Trophoblast cell (in vitro differentiated cells and primary cell): ENCODE data around the gene EPS8.

Source experiments
- DNase-seq, 2 donors: peaks; one replicate each; pipeline ENCODE4 v3.0.0-alpha.2; 2016
- H2AFZ ChIP-seq: 2 replicates; pipeline ENCODE4 v1.6.1; 2013; ENCODE audit warnings: low read length, moderate library complexity, mild to moderate bottlenecking; ENCODE audit not compliant: insufficient read depth, poor library complexity
- H2AK5ac ChIP-seq: 2 replicates; pipeline ENCODE4 v1.6.1; 2013; ENCODE audit warnings: mild to moderate bottlenecking, low read length
- H2BK120ac ChIP-seq: 2 replicates; pipeline ENCODE4 v1.6.1; 2013; ENCODE audit warnings: low read length, mild to moderate bottlenecking, moderate library complexity; ENCODE audit not compliant: insufficient read depth, poor library complexity
- H2BK12ac ChIP-seq: 2 replicates; pipeline ENCODE4 v1.6.1; 2013; ENCODE audit warnings: mild to moderate bottlenecking, low read length, moderate library complexity
- H2BK5ac ChIP-seq: 2 replicates; pipeline ENCODE4 v1.6.1; 2013; ENCODE audit warnings: low read length, low read depth, moderate library complexity, mild to moderate bottlenecking; ENCODE audit not compliant: poor library complexity
- H3K14ac ChIP-seq: 2 replicates; pipeline ENCODE4 v1.6.1; 2013; ENCODE audit warnings: mild to moderate bottlenecking, low read length
- H3K18ac ChIP-seq: 2 replicates; pipeline ENCODE4 v1.6.1; 2013; ENCODE audit warnings: mild to moderate bottlenecking, low read length
- H3K23ac ChIP-seq: 2 replicates; pipeline ENCODE4 v1.6.1; 2013; ENCODE audit warnings: low read length
- H3K27ac ChIP-seq: 2 replicates; pipeline ENCODE4 v1.5.1; 2013; ENCODE audit warnings: low read depth, mild to moderate bottlenecking, inconsistent platforms, low read length, moderate library complexity
- H3K27me3 ChIP-seq: 2 replicates; pipeline ENCODE4 v1.6.1; 2013; ENCODE audit warnings: inconsistent platforms, mild to moderate bottlenecking, low read length, moderate library complexity; ENCODE audit not compliant: insufficient read depth
- H3K36me3 ChIP-seq, 2 experiments: 1 replicate in 1 of 2; 2 replicates in 1 of 2; pipeline ENCODE4 v1.6.1; 2013; ENCODE audit warnings: low read length in 2 of 2, mild to moderate bottlenecking in 2 of 2, moderate library complexity in 1 of 2; ENCODE audit not compliant: insufficient read depth in 2 of 2, control insufficient read depth in 1 of 2
- H3K4ac ChIP-seq: 2 replicates; pipeline ENCODE4 v1.6.1; 2013; ENCODE audit warnings: low read depth, mild to moderate bottlenecking, low read length, moderate library complexity
- H3K4me1 ChIP-seq, 2 experiments: 1 replicate in 1 of 2; 2 replicates in 1 of 2; pipeline ENCODE4 v1.6.1; 2013; ENCODE audit warnings: low read length in 2 of 2, mild to moderate bottlenecking in 2 of 2, moderate library complexity in 1 of 2; ENCODE audit not compliant: insufficient read depth in 2 of 2, control insufficient read depth in 1 of 2
- H3K4me2 ChIP-seq: 2 replicates; pipeline ENCODE4 v1.6.1; 2013; ENCODE audit warnings: inconsistent platforms, mild to moderate bottlenecking, low read length, moderate library complexity
- H3K4me3 ChIP-seq: 2 replicates; pipeline ENCODE4 v1.5.1; 2013; ENCODE audit warnings: mild to moderate bottlenecking, low read depth, low read length, inconsistent platforms
- H3K79me1 ChIP-seq: one replicate; pipeline ENCODE4 v1.6.1; 2013; ENCODE audit warnings: low read length
- H3K79me2 ChIP-seq: 2 replicates; pipeline ENCODE4 v1.6.1; 2013; ENCODE audit warnings: low read length, mild to moderate bottlenecking; ENCODE audit not compliant: control insufficient read depth, insufficient read depth, poor library complexity
- H3K9ac ChIP-seq: 2 replicates; pipeline ENCODE4 v1.6.1; 2013; ENCODE audit warnings: mild to moderate bottlenecking, low read length
- H3K9me3 ChIP-seq: 2 replicates; pipeline ENCODE4 v1.6.1; 2013; ENCODE audit warnings: low read depth, mild to moderate bottlenecking, control low read depth, inconsistent platforms, low read length; ENCODE audit not compliant: insufficient read depth
- H4K12ac ChIP-seq: 2 replicates; pipeline ENCODE4 v1.6.1; 2013; ENCODE audit warnings: low read depth, mild to moderate bottlenecking, low read length, moderate library complexity
- H4K8ac ChIP-seq: 2 replicates; pipeline ENCODE4 v1.6.1; 2013; ENCODE audit warnings: low read depth, mild to moderate bottlenecking, low read length, moderate library complexity
- H4K91ac ChIP-seq: one replicate; pipeline ENCODE4 v1.6.1; 2013; ENCODE audit warnings: low read depth, mild to moderate bottlenecking, low read length, moderate library complexity
- WGBS: extraction: QIAGEN DNeasy Blood & Tissue Kit; methylation state at CpG from one replicate; pipeline ENCODE4 v1.1.7; 2013; ENCODE audit warnings: missing lambda C conversion rate; ENCODE audit not compliant: insufficient read length, insufficient coverage; ENCODE audit errors: extremely low coverage; 5-methylcytosine and 5-hydroxymethylcytosine counted together

The EPS8 gene

DNA sequence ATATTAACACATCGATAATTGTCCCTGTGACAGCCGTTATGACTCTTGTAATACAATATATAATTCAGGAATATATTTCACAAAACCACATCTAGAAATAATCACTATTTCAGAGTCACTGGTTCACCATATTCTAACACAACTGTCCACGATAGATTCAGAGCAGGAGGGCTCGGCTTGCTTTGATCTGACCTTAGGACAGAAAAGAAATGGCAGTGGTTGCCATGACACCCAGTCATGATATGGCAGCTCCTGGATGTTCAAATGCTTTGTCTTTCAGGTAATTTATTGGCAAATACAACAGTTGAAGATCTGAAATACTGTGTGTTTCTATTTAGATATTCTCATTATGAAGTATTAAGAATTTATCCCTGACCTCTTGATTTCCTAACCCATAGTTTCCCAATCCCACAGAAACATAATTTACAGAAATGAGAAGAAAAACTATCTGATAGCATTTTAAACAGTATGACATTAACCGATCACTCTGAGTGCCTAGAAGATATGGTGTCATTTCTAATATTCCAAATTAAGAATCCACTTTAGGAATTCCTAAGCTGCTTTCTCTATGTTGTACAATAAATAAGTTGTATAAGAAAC, 116.4 kb downstream of the EPS8 start:
- no peak for DNase-seq
- Histone ChIP-seq H3K27me3 (no peaks in the 10 kb centered on the region), H3K36me3 (no peaks in the 10 kb centered on the region), H3K79me2 (no peaks in the 10 kb centered on the region), H4K12ac (no peak overlapping the region), H3K27ac (no peak overlapping the region), H3K4me1 (no peaks in the 10 kb centered on the region), H3K14ac (no peak overlapping the region), H3K9me3 (no peaks in the 10 kb centered on the region), H2AK5ac (no peak overlapping the region), H3K4ac (no peak overlapping the region), H4K8ac (no peak overlapping the region), H3K23ac (no peak overlapping the region), H2BK120ac (no peak overlapping the region), H3K79me1 (no peaks in the 10 kb centered on the region), H4K91ac (no peak overlapping the region), H2BK5ac (no peak overlapping the region), H3K9ac (no peak overlapping the region), H2BK12ac (no peak overlapping the region), H3K18ac (no peak overlapping the region), H3K4me3 (no peak overlapping the region), H3K4me2 (no peak overlapping the region), H2AFZ (no peak overlapping the region)
- WGBS: no CpG with 5 or more reads among the region's 5 CpGs

DNA sequence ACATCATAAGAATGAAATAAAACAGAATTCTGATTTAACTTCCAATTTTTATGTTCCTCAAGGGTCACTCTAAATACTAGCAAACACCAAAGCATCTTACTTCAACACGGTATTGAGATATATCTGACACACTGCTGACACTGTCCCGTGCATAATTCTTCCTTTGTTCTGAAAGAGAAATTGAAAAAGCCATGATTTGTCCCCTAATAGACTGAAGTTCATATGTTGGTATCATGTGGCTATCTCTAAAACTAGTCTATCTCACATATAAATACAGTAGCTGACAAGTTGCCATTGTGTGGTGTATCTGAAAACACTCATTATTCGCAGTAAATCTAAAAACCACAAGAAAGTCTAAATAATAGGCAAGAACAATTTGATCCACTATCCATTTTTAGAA, 118.4 kb downstream of the EPS8 start:
- Histone ChIP-seq H3K27ac (no peak overlapping the region), H4K12ac (no peak overlapping the region), H3K4me3 (no peak overlapping the region), H3K27me3 (no peaks in the 10 kb centered on the region), H3K4ac (no peak overlapping the region), H3K4me2 (no peak overlapping the region), H2AFZ (no peak overlapping the region), H4K91ac (no peak overlapping the region), H2BK12ac (no peak overlapping the region), H3K9me3 (no peaks in the 10 kb centered on the region), H2AK5ac (no peak overlapping the region), H2BK5ac (no peak overlapping the region), H3K23ac (no peak overlapping the region), H3K4me1 (no peaks in the 10 kb centered on the region), H3K9ac (no peak overlapping the region), H3K79me1 (no peaks in the 10 kb centered on the region), H3K36me3 (no peaks in the 10 kb centered on the region), H2BK120ac (no peak overlapping the region), H3K79me2 (no peaks in the 10 kb centered on the region), H3K14ac (no peak overlapping the region), H4K8ac (no peak overlapping the region), H3K18ac (no peak overlapping the region)
- no CpG with 5 or more reads among the region's 3 CpGs for WGBS
- no peak for DNase-seq

DNA sequence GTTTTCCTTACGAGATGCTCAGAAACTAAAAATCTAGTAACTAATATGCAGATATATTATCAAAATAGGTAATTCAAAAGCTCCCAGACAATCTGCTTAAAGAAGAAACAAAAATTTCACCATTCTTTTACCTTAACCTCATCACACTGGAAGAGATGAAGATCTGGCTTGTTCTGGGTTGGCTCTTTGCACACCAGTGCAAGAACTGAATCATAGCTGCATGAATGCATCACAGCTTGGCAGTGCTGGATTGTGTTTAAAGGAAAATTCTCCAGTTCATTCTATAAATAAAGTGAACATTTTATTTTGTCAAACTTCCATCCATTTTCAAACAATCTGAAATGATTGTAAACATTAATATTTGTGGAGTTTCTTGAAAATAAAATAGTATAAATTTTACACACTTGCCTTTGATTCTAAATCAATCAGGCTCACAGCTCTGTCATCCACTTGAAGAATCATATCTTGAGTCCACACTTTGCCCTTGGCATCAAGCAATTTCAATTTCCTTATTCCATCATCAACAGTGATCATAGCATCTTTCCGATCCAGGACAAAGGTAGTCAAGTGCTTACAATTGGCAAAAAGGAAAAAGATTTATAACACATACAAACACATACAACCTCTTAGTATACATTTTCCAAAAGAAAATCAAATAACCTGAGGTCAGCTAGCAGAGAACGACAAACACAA, 119.8 kb downstream of the EPS8 start:
- H2BK5ac ChIP-seq: no peak overlapping the region
- no peak overlapping the region for H3K4me3 ChIP-seq
- no peak overlapping the region for H2BK120ac ChIP-seq
- no peak overlapping the region for H3K14ac ChIP-seq
- H3K4me1 ChIP-seq: no peaks in the 10 kb centered on the region
- WGBS: no CpG with 5 or more reads among the region's 3 CpGs
- H4K8ac ChIP-seq: no peak overlapping the region
- no peak overlapping the region for H3K23ac ChIP-seq
- H4K91ac ChIP-seq: no peak overlapping the region
- no peak overlapping the region for H2AK5ac ChIP-seq
- H2AFZ ChIP-seq: no peak overlapping the region
- DNase-seq: no peak
- no peak overlapping the region for H3K27ac ChIP-seq
- no peaks in the 10 kb centered on the region for H3K9me3 ChIP-seq
- no peak overlapping the region for H4K12ac ChIP-seq
- H2BK12ac ChIP-seq: no peak overlapping the region
- no peak overlapping the region for H3K4me2 ChIP-seq
- no peak overlapping the region for H3K4ac ChIP-seq
- no peaks in the 10 kb centered on the region for H3K36me3 ChIP-seq
- no peak overlapping the region for H3K9ac ChIP-seq
- no peak overlapping the region for H3K18ac ChIP-seq
- H3K27me3 ChIP-seq: no peaks in the 10 kb centered on the region
- H3K79me1 ChIP-seq: no peaks in the 10 kb centered on the region
- H3K79me2 ChIP-seq: no peaks in the 10 kb centered on the region

DNA sequence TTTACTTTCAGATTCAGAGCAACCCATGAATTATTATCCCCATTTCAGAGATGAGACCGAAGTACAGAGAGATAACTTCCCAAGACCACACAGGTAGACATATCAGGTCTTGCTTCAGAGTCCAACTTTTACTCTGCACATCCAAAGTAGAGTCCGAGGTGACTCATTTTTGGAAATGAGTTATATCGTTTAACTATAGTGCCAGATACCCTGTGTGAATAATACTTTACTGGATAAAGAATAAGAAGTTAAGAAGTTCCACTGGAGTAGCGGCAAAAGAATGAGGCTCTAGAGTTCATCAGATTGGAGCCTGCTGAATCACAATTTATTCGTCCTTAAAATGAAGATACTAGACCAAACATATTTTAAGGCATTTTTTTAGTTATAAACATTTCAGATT, 124.7 kb downstream of the EPS8 start:
- H3K79me2 ChIP-seq: no peaks in the 10 kb centered on the region
- H3K14ac ChIP-seq: no peak overlapping the region
- H3K18ac ChIP-seq: no peak overlapping the region
- H4K91ac ChIP-seq: no peak overlapping the region
- H2AK5ac ChIP-seq: no peak overlapping the region
- no peak for DNase-seq
- no peaks in the 10 kb centered on the region for H3K9me3 ChIP-seq
- no peak overlapping the region for H2BK5ac ChIP-seq
- no peaks in the 10 kb centered on the region for H3K36me3 ChIP-seq
- H2AFZ ChIP-seq: no peak overlapping the region
- H3K4me1 ChIP-seq: no peaks in the 10 kb centered on the region
- WGBS: no CpG with 5 or more reads among the region's 5 CpGs
- no peak overlapping the region for H3K4me3 ChIP-seq
- no peaks in the 10 kb centered on the region for H3K79me1 ChIP-seq
- no peak overlapping the region for H3K4ac ChIP-seq
- H3K27ac ChIP-seq: no peak overlapping the region
- no peak overlapping the region for H3K9ac ChIP-seq
- no peak overlapping the region for H3K4me2 ChIP-seq
- H2BK12ac ChIP-seq: no peak overlapping the region
- no peak overlapping the region for H2BK120ac ChIP-seq
- H3K23ac ChIP-seq: no peak overlapping the region
- no peak overlapping the region for H4K12ac ChIP-seq
- H3K27me3 ChIP-seq: no peaks in the 10 kb centered on the region
- no peak overlapping the region for H4K8ac ChIP-seq
